ENCODE data around the gene NOMO2.
"Not testable (repeated sequence)": the region's sequence is repeated elsewhere in the genome, so short reads cannot be mapped to it uniquely, and the experiment has no call there.

Gene NOMO2

GRCh38 chr16:18573887-18574286 lies 12.0 kb upstream of the NOMO2 start:
- FAIRE-seq: not testable (repeated sequence)

DNA sequence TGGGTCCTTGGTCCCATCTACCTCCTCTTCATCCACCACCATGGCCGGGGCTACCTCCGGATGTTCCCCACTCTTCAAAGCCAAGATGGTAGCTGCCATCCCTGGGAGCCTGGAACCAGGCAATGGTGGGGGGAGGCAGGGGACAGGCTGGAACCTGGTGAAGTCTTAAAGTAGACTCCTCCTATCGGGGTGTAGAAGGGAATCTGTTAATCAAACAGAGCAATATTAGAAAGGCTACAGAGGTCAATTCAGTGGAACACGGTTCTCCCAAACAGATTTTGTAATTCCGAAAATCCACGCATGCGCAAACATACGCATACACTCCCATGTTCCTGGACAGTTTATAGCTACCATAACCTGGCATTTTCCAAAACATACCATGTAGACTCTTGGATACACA lies 11.1 kb upstream of the NOMO2 start:
- not testable (repeated sequence) for FAIRE-seq

DNA sequence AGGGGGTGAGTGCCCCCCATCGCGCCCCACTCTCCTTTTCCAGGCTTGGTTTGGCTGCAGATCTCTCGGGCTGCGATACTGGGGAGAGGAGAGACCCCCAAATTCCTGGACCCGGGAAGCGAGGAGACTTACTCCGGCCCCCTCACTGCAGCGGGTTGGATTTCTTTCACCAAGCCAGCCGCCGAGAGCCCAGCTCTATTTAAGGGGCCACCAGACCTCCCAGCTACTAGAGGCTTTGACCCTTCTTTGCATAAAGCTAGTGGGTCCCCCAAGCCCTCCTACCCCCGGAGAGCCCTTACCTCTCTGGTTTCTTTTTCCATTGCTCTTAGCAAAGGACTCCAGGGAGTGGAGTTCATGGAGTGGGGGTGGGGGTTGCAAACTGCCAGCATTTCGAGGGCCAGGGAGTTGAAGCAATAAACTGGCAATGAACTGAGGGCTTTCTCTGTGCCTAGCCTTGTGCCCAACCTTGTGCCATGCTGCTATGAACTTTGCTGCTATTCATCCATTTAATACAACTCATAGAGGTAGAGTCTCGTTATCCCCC lies 9.5 kb upstream of the NOMO2 start:
- not testable (repeated sequence) for FAIRE-seq

DNA sequence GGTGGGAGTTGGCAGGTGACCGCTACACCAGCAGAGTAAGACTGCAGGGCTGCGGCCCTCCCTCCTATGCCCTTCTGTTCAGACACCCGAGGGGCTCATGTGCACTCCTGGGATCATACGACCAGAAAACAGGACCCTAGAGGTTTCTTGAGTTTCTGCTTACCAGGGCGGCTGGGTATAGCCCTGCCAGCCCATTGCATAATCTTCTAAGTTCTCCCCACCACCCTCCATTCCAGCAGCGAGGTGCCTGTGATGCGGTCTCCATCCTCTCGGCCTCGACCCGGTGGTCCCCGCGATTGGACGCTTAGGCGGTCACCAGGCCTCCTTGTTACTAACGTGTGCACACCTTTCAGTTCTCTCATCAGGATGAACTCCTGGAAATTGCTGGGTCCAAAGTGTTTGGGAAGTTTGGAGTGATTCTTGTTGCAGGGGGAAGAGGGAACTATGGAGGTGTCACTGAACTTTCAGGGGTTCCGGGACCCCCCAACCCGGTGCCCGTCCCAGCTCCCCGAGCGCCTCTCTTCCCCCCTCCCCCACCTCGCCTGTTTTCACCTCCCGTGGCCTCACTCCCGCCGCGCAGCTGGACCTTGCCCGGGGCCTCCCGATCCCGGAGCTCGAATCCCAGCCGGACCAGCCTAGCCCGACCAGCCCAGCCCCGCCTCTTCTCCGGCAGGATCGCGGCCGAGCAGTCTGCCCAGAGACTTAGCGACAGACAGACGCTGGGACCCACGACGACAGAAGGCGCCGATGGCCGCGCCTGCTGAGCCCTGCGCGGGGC lies 8.8 kb upstream of the NOMO2 start:
- not testable (repeated sequence) for FAIRE-seq

GRCh38 chr16:18560416-18561220 lies 1.3 kb downstream of the NOMO2 start:
- FAIRE-seq: not testable (repeated sequence)

DNA sequence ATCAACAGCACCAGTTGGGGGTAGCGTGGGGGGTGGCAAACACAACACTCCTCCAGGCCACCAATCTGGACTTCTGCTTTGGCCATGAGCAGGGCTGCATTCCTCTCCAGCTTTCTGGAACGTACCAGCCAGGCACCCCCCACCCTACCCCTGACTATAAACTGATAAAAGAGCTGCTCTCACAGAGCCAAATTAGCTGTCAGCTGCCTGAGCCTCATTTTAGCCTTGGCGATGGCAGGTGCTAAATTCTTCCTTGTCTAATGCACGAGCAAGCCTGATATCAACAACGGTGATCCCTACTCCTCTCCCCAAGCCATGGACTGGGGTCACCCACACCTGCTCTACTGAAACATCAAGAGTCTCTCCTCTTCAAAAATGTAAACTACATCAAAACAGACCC lies 8.2 kb downstream of the NOMO2 start:
- FAIRE-seq: not testable (repeated sequence)

- FAIRE-seq: not testable (repeated sequence)
Observed at GRCh38 chr16:18547382-18547781, 14.5 kb downstream of the NOMO2 start.

DNA sequence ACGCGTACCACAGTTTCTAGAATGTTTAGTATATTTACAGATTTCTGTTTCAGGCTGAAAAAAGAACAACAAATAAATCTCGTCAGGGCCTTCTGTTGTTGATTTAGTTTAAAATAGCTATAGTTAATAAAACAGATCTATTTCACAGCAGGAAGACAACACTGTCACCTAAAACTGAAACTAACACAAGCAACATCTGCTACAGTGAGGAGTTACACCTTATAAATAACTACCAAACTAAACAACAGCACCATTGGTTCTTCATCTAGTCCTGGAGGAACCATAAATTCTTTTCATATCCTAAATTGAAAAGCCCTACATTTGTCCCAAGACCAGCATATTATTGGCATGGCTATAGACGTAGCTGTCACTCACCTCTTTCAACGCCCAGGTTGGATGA lies 15.0 kb downstream of the NOMO2 start:
- FAIRE-seq: not testable (repeated sequence)

DNA sequence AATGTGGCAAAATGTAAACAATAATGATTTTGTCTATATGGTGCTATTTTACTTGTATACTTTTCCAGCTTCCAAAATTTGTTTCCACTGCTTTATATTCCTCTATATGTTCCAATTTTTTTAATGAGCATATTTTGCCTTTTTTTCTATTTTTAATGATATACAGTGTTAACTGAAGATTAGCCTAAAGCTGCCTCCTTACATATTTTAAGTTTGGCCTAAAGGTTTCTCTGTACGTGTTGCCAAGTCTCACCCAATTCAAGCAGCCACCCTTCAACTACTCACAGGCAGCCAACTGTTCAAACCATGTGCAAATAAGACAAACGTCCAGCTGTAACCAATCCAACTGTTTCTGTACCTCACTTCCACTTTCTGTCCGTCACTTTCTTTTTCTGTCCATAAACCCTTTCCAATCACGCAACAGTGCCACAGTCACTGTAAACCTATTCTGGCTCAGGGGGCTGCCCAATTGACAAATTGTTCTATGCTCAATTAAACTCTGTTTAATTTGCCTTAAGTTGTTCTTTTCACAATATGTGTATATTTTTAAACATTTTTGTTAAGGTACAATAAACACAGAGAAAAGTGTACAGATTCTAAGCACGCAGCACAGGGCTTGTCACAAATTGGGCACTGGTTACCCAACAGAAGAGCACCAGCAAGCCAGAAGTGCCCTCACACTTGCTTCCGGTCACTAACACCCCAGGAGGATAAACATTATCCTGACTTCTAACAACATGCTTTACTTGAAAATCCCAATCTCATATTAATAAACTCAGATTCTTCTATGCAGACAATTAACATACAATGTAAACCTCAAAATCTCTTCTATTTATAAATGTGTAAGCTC lies 17.4 kb downstream of the NOMO2 start:
- FAIRE-seq: not testable (repeated sequence)

GRCh38 chr16:18541912-18542311 lies 20.0 kb downstream of the NOMO2 start:
- FAIRE-seq: not testable (repeated sequence)

DNA sequence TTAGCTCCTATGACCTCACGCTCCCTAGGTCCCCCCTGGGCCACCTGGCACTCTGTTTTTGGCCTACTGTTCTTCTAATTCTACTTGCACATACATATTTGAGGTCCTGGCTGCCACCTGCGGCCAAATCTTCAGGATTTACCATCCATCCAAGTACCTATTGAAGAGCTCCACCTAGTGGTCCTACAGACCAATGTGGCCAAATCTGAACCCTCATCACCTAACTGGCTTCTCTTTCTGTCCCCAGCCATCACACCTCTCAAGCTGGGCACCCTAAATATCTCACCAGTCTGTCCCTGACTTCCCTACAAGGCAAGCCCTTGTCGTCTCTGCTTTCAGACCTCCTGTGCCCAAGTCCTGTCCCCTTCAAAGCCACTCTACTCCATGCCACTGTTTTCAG lies 24.9 kb downstream of the NOMO2 start:
- not testable (repeated sequence) for FAIRE-seq

- FAIRE-seq: not testable (repeated sequence)
Observed at GRCh38 chr16:18535519-18536168, 26.3 kb downstream of the NOMO2 start.

DNA sequence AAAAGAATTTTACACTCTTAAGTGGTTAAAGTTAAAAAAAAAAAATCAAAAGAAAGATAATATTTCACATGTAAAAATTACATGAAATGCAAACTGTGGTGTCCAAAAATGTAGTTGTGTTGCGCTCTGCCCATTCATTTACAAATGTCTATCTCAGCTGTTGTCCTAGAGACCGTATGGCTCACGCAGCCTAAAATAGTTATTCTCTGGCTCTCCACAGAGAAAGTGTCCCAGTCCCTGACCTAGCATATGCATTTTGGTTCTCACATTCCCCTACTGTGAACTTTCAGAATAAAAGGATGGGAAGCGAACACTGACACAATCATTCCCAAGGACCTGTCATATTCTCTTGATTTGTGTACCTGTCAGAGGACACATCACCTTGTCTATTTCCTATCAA lies 27.6 kb downstream of the NOMO2 start:
- not testable (repeated sequence) for FAIRE-seq

DNA sequence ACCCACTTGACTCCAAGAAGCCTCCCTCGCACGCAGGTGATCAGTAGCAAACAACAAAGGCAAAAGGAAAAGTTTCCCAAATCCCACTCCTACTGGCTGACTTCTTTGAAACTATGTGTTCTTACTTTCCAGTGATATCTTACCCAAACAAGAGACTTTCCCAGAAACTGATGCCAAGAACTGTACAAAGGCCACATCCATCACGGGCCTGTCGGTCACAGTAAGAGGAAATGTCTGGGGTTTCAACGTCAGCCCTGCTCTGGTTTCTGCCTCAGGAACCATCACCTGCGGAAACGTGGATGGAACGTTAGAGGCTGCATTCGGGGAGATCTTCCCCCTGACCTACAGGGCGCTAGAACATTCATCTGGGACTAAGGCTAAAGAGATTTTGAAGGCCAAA lies 30.6 kb downstream of the NOMO2 start:
- not testable (repeated sequence) for FAIRE-seq

DNA sequence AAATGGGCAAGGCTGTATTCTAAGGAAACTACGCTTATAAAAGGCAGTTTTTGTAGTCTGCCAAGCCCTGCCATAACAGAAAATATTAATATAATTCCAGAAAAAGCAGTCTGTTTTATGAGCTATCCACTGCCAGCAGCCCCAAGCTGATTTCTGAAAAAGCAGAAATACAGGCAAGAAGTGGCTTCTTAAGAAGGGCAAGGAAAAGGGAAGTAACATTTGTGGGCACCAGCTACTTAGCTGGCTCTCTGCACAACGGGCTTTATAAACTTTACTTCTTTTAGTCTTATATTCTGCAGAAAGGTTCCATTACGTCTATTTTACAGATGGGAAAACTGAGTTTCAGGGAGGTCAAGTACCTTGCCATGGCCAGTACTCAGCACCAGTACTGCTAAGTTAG lies 31.6 kb downstream of the NOMO2 start:
- FAIRE-seq: not testable (repeated sequence)

DNA sequence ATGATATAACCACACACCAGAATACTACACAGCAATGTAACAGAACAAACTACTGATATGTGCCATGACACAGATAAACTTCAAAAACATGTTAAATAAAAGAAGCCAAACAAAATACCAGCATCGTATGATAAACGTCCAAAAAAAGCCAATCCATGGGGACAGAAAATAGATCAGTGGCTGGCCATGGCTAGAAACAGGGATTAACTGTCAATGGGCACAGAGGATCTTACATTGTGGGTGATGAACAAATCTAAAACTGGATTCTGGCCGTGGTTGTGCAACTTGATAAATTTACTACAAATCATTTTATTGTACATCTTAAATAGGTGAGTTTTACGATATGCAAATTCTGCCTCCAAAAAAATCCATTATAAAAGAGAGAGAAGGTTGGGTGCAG lies 35.4 kb downstream of the NOMO2 start:
- not testable (repeated sequence) for FAIRE-seq

DNA sequence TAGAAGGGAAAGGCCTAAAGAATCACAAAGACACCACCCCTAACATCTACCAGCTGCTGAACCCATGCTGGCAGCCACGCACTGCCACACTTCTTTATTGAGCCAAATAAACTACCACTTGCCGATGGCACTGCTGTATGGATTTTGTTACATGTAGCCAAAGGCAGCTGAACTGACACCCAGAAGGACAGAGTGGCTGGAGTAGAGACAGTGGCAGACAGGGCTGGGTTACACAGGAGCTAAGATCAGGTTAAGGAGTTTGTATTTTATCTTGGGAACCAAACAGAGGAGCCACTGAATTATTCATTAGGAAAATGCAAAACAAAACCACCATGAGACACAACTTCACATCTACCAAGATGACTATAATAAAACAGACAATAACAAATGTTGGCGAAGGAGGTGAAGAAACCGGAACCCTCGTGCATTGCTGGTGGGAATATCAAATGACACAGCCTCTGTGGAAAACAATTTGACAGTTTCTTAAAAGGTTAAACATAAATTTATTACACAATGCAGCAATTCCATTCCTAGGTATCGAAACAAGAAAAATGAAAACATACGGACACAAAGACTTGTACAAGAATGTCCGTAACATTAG lies 35.9 kb downstream of the NOMO2 start:
- not testable (repeated sequence) for FAIRE-seq

GRCh38 chr16:18522637-18523036 lies 39.3 kb downstream of the NOMO2 start:
- not testable (repeated sequence) for FAIRE-seq

DNA sequence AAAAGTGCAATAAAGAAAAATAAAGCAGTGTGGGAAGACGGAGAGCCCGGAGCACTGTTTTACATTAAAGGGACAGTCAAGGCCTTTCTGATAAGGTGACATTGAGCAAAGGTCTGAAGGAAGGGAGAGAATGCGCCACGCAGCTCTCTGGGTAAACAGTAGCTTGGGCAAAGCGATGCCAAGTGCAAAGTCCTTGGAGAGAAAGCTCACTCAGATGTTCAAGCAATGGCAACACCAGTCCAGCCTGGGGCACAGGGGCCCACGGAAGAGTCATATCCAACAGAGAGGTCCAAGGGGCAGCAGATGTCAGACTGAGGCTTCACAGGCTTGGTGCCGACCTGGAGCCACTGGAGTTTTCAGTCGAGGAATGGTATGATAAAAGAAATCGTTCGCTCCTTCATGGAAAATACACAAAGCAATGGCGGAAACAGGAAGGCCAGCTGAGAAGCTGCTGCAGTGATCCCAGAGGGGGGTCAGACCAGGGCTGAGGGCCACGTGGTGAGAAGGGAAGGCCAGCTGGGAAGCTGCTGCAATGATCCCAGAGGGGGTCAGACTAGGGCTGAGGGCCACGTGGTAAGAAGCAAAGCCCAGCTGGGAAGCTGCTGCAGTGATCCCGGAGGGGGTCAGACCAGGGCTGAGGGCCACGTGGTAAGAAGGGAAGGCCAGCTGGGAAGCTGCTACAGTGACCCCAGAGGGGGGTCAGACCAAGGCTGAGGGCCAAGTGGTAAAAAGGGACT lies 40.3 kb downstream of the NOMO2 start:
- FAIRE-seq: not testable (repeated sequence)

GRCh38 chr16:18518536-18519283 lies 43.2 kb downstream of the NOMO2 start:
- FAIRE-seq: not testable (repeated sequence)
